GM19452 (cell line): Measurements from ENCODE around the gene TAS2R3.
A peak's percentile ranks its signal among the peaks of the same experiment; 100 is the strongest.

Experiments used
- ATAC-seq: cut with Tn5 transposase; IDR thresholded peaks from one replicate; pipeline ENCODE4 v1.9.1; 2021; ENCODE audit not compliant: unreplicated experiment

The TAS2R3 gene

GRCh38 chr7:141785706-141786552 lies 22.0 kb downstream of the TAS2R3 start:
- ATAC-seq: peak; percentile 74

DNA sequence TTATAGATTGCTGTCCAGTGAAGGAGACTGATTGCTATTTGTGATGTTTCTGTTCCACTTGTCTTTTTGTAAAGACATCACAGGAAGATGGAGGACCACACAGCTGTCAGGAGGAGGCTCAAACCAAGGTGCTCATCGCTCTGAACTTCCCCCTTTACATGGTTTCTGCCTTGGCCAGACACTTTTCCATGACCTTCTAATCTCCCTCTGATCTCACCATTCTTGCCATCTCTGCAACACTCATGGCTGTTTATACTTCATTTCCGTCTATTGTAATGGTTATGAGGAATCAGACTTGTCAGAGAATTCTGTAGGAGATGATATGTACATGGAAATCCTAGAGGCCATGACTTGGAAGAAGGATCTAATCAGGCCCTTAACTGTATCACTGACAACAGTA lies 24.4 kb downstream of the TAS2R3 start:
- no peak for ATAC-seq

- ATAC-seq: no peak
Measured at GRCh38 chr7:141789917-141790316, 26.0 kb downstream of the TAS2R3 start, which contains the start of gene TAS2R5. TSS of gene TAS2R5 (plus strand) at chr7:141790217. CDS start at chr7:141790362, 145 bp downstream.

DNA sequence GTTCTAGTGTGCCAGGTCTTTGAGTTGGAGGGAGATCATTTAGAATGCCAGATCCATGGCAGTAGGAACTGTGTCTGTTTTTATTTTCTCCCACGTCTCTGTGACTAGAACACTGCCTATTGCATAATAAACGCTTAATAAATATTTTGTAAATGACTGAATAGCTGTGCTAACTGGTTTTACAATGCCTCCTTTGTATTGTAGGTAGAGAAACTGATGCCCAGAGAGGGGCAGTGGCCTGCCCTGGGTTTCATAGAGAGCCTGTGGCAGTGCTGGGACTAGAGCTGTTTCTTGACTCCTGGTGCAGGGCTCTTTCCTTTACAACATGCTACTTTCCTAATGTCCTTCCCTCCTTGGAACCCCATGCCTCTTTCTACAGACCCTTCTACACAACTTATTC lies 28.6 kb downstream of the TAS2R3 start:
- no peak for ATAC-seq
